DMS153 treated with DMSO at 0.1 percent for 48 hours (cell line): Measurements from ENCODE around the gene YDJC.
"Not testable (repeated sequence)": the region's sequence is repeated elsewhere in the genome, so short reads cannot be mapped to it uniquely, and the experiment has no call there.

Source experiments
- DNase-seq: peaks from one replicate; lab custom pipeline; 2025; ENCODE audit not compliant: unreplicated experiment; lab: John Stamatoyannopoulos, UW

Gene YDJC

DNA sequence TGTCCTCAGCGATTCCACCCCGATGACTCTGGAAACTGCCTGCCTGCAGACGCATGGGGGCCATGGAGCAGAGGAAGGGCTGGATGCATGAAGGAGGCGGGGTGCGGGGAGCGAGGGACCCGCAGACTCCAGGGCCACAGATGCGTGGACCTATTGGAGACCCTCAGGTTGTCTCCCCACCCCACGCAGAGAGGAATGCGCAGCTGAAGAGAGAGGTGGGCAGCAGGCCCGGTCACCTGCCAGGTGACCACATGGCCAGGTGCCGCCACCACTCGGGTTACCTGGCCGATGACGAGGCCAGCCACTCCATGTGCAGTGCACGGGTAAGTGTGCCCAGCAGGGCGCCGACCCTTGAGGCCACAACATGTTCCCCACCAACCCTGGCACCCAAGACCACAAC, 3.1 kb upstream of the YDJC start:
- no peak for DNase-seq

DNA sequence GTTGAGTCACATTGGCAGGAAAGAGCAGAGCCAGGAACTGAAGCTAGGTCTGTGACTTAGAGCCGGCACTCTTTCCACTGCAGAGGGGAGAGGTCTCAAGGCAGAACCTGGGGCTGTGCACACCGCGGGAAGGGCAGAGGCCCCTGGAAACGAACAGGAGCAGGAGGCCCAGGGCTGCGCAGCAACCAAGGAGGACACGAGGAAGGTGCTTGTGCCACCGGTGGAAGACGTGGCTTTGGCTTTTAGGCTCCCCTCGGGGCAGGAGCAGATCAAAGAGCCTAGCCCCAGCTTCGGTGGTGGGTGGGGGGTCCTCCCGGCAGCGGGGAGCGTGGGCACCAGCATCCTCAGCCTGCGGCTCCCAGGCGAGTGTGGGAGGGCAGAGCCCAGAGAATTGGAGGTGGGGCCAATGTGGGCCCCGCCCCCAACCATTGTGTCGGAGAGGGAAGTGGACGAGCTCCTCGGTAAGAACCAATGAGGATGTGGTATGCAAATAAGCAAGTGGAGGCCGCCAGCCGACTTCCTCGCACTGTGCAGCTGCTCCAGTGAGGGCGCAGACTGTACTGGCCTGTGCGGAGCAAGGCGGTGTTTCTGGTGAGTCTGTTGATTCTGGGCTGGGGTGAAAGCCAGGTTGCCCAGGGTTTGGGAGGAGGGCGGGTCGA, 2.5 kb upstream of the YDJC start, which contains the start of gene CCDC116:
TSS of gene CCDC116 (plus strand) at position 524 of the 659 bp plus-strand sequence. CDS start 422 bp downstream, outside the sequence.
- peak; percentile 15 for DNase-seq

DNA sequence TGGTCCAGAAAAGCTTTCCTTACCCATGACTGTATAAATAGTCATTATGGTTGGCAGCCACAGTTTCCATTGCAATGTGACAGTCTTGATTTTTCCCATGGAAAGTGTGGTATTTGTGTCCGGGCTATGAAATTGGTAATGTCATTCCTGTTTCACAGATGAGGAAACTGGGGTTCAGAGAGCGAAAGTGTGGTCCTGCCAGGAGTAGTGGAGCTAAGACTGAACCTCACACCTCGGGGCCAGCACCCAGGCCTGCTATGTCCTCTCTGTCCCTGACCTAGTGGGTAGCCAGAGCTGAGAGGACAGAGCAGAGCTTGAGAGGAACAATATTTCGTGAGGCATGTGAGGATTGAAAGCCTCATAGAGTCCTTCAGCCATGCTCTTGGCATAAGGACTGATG, 1.2 kb upstream of the YDJC start:
- DNase-seq = no peak

DNA sequence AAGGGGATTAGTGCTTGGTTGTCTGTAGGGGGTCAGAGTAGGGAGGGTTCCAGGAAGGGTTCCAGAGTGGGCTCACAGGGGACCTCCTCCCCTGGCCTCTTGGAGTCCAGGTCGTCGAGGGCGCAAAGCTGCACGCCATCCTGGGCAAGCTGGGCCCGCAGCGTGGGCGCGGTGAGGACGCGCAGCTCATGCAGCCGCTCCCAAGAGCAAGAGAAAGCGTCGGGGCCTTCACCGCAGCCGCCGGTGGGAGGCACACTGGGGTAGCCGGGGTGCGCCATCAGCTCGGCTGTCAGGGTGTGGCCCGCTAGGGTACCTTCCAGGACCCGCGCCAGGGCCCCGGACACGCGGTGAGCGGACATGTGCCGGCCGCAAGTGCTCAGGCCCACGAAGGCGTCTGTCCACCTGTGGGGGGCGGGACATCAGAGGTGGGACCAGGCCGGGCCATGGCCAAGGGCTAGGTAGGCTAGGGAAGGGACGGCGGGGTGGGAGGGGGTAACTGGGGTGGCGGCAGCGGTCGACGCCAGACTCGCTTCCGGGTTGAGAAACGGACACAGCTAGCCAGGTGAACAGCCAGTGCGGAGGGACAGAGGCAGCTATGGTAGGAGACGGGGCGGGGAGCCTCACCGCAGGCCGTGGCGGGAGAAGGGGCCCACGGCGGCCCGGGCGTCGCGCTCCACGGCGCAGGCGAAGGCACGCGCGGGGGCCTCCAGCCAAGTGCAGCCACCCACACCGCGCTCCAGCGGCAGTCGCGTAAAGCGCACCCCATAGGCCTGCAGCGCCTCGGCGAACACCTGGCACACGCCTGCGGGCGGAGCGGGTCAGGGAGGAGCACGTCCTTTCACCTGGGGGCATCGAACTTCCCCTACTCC, 1.2 kb downstream of the YDJC start:
- no peak for DNase-seq

DNA sequence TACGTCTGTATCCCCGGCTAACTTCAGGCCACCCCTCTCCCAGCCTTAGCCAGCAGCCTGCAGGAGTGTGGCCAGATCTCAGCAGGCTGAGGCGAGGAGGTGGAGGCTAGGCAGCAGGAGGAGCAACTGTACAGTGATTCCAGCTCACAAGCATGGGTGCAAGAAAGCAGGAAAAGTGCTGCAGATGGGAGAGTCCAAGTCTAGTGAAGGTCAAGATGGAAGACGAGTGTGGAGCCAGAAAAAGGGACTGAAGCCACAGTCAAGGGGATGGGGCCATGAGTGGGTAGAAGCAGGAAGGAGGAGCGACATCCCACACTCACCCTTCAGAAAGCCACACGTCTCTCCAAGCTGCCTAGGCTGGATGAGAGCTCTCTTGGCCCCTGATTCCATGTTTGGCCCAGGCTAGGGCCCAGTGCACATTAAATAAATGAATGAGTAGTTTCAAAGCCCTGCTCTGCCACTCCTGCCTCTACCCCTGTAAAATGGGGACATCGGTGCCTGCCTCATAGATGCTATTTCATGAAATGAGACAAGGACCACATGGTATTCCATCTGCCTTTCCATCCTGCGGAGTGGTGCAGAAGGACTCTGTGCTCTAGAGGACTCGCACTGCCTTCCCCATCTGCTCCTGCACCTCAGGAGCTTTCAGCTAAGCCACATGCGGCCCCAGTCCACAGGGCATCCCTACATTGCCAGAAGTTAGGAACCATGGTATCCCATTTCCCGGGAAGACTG, 2.9 kb downstream of the YDJC start:
- no peak for DNase-seq

DNA sequence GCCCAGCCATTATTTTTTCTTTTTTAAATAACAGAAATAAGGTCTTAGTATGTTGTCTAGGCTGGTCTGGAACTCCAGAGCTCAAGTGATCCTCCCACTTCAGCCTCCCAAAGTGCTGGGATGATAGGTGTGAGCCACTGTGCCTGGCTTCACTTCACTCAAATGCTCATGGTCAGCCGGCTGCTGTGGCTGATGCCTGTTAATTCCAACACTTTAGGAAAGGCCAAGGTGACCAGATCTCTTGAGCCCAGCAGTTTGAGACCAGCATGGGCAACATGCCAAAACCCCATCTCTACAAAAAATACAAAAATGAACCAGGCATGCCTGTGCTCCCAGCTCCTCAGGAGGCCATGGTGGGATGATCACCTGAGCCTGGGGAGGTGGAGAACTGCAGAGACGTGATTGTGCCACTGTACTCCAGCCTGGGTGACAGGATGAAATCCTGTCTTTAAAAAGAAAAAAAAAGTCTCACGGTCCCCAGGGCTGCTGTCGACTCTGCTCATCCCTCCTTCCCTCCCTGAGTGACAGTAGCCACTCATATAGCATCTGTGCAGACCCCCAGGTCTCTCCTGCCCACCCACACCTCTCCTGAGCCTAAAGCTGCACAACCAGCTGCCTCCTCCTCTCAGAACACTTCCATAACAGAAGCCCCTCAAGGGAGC, 3.6 kb downstream of the YDJC start:
- no peak for DNase-seq

DNA sequence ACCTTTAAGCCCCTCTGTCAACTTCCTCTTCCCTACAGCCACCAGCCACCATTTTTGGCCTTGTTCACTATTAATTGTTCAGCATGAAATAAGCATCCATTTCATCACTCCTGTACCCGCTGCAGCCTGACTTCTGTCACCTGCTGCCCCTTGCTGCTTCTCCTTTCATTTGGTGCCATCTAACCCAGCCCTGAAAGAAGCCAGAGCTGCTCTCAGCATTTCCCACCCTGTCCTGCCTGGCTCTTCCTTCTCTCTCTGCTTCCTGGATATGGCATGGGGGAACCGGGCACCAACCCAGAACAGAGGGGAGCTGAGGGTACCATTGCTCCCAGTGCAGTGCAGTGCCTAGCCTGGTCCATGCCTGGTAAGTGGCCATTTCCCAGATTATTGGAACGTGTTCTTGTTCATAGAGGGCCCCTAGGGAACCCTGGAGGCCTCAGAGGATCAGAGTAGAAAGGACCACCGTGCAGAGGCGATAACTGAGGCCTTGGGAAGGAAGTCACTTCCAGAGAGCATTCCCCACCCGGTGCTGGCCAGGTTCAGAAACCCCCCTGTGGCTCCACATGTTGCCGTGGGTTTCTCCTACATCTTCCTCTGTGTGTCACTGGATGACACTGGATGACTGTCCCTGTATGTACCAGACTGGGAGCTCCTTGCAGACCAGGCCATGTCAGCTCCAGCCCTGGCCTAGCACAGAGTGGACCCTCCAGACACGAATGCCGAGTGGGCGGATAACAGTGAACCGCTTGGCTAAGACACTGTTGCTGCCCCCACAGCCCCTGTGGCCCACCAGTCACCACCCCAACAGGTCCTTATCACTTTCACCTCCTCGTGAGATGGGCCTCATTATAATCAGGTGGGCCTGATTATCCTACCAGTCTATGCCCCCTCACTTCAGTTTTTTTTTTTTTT, 4.7 kb downstream of the YDJC start:
- DNase-seq = no peak

DNA sequence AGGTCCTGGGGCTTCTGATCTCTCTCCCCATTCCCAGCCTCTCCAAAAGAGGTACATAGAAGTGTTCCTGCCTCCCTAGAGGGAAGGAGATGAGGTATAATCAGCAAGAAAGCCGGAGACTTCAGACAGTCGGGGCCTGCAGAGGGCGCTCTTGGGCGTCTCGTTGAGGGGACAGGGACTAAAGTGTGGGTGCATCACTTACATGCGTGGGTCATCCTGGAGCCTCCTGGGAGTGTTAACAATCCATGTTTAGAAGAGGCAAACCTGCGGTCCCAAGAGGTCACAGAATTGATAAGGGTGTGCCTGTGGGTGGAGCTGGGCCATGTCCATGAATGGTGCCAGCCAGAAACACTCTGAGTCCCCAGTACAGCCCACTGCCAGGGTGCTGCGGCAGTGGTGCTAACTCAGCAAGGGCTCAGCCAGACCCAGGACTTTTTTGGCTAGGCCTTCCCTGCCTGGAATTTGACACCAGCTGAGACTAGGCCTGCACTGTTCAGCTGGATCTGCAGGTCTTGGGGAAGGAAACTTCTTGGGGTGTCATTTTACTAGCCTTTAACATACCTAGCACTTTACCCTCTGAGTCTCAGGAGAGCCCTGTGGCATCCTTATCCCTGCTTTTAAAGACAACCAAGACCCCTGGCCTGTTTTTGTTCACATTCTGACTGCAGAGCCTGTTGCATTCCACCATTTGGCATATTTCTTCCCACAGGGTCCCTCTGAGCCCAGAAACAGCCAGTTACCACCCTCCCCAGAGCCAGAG, 5.5 kb downstream of the YDJC start:
- DNase-seq = no peak

DNA sequence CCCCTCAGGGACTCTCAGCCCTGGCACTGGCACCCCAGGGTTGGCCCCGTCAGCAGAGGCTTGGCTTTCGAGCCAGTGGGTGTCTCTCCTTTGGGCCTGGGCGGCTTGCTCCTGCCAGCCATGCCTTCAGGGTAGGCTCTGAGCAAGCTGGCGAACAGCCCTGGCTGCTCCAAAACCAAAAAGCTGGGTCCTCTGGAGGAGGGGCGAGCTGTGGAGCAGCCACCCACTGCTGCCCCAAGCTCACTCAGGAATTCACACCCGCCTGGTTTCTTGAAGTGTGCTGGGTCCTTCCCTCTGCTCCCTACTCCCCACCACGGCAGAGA, 6.2 kb downstream of the YDJC start:
- no peak for DNase-seq

DNA sequence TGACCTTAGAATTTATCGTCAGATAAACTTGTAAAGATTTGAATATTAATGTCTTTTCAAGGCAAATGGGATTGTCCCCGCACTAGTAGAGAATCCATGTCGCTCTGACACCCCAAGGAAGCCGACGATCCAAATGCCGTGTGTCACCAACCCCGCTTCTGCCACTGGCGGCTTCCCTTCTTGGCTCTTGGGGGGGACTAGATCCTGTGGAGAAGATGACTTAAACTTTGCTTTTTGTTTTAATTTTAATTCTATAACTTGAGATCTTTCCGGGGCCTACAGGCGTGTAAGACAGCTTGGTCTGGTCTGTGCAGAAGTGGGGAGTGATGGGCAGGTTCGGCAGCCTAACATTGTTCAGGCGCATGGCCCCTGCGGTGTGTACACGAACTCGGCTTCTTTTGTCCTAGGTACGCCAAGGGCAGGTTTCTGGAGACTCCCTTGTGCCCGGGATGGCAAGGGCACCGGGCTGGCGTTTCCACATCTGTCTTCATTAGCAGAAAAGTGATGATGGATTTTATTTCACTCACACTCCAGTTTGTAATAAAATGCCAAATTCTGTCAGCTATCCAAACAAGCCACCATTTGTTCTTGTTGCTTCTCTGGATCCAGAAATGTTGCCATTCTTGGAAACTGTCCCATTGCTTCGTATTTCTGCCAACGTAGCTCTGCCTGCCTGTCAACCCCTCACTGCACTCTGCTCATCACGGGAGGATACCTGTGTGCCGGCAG, 6.7 kb downstream of the YDJC start:
- no peak for DNase-seq

DNA sequence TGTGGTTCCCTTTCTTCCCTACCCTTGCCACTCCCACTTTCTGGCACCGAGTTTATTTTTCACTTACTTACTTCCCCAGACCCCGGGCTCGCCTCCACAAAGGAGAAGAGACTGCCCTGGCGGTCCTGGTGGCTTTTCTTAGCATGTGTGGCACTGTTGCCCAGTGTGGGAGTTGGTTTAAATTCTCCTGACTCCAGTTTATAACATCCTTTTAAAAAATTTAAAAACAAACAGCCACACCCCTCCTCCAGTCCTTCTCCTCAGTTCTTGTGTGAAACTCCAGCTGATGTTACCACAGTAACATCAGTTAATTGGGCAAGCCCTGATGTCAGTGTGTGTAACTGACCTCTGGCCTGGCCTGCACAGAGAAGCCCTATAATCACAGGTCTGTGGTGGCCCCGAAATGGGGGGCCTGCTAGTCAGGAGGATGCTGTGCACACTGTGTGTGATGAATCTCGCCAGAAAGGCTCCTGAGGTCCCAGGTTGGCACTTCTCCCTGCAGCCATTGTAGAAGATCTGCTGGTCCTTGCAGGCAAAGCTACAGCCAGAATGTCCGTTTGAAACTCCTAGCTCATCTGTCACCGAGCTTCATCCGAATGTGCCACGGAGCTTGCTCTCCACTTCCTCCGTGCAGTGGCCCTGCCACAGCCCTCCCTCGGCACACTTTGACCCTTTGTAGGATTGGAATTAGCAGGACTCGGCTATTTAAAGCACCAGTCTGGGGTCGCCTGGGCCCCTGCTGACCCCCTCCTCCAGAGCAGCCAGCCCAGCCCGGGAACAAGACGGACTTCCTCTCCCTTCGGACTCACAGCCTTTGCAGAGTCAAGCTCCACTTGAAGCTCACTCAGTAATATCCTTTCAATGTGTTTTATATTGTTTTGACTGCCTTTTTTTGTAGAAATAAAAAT, 7.6 kb downstream of the YDJC start:
- no peak for DNase-seq

DNA sequence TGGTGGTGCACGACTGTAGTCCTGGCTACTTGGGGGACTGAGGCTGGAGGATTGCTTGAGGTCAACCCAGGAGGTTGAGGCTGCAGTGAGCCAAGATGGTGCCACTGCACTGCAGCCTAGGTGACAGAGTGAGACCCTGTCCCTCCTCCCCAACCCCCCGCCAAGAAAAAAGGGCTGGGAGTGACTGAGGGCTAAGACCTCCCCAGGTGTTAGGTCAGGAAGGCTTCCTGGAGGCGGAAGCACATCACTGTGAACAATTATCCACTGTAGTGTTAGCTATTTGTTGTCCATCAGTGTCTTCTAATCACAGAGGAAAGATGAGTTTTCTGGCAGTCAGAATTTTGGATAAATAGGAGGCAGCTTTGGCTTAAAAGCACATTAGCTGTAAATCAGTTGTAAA, 8.8 kb downstream of the YDJC start:
- no peak for DNase-seq

DNA sequence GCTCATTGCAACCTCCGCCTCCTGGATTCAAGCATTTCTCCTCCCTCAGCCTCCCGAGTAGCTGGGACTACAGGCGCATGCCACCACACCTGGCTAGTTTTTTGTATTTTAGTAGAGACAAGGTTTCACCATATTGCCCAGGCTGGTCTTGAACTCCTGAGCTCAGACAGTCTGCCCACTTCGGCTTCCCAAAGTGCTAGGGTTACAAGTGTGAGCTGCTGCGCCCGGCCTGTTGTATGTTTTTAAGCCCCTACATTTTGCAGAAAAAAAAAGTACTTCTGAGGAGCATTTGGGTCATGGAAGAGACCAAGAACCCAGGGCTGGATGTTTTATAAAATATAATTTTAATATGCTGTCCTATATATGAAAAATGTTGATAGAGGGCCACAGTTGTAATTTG, 12.5 kb downstream of the YDJC start:
- not testable (repeated sequence) for DNase-seq

DNA sequence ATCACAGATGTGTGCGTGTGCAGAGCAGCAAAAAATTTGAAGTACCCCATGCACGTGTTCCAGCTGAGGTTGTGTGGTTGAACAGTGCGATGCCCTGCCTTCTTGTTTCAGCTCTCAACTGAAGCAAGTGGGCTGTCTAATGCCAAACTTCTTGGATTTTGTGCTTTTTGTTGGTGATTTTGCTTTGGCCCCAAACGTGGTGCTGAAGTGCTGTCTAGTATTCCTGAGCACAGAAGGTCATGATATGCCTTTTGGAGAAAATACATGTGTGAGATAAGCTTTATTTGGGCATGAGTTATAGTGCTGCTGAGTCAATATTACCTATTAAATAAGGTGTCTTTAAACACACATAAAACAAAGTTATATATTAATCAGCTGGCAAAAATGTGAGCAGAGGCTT, 14.1 kb downstream of the YDJC start:
- DNase-seq = no peak

DNA sequence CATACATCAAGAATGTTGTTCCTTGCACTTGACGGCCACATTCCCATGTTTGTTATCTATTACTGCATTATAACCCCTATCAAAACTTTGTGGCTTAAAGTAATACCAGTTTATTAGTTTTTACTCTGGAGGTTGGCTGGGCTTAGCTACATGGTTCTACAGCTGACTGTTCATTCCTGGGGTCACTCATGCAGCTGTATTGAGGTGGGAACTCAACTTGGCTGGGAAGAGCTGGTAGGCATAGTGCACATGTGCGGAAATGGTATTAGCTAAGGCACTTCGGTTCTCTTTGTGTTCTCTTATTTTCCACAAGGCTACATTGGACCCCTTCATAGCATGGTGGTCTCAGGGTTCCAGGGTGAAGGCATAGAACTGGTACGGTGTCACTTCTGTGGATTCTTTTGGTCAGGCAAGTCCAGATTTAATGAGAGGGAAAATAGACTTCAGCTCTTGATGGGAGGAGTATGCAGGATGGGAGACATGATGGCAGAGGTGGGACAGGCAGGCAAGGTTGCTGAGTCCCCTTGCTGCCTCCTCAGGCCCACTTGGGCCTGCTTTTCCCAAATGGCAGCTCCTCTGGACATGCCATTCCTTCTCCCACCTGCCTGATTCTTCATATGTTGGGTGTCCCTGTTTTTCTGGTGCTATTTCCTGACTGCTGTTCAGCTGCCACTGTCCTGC, 16.1 kb downstream of the YDJC start:
- no peak for DNase-seq

DNA sequence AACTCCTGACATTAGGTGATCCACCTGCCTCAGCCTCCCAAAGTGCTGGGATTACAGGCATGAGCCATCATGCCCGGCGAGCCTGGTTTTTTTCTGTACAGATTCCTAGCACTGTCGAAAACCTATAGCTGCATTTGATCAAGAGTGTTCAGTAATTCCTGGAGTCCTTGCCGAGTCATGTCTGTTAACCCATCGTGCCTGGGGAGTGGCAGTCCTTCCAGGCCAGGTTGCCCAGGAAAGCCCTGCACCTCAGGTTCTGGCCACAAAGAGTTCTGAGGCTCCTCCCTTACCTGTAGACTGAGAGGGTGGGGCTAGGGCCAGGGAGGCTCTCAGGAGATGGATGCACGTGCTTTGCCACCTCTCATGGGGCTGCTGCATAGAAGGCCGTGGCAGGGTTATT, 17.0 kb downstream of the YDJC start:
- DNase-seq = no peak

DNA sequence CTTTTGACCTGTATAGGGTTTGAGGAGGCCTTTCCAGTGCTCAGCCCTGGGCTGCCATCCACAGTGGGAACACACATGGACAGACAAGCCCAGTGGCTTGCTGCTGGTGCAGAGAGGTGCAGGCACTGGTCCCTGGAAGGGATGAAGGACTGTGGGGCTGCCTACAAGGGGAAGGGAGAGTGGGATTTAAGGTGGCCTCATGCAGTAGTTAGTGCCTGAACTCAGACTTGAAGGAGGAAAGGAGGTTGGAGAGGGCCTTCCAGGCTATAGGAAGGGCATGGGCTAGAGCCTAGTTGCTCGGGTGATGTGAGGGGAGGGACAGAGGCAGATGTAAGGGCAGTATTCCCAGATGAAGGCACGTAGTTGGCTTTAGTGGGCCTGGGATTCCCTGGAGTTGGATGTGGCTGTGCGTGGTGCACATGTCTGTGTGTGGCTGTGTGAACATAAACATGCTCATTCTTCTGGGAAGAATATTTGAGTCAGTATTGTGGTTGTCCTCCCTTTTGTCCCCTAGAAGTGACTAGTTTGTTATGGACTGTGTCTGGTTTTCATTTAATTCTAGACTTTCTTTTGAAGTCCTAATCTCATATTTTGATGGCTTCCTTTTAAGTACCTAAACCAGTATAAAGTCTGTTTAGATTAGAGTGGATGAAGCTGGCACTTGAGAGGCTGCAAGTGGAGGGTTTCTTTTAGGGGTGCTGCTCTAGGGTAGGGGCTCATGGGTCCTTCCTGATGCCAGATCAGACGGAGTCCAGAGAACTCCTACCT, 18.4 kb downstream of the YDJC start:
- DNase-seq = no peak
